HUES48 (cell line): ENCODE results near the gene HMGCS2.

ENCODE experiments used
- H3K27ac ChIP-seq: one replicate; pipeline ENCODE4 v1.7.0; 2013; ENCODE audit warnings: low read depth, low read length, inconsistent platforms
- H3K27me3 ChIP-seq: 2 replicates; pipeline ENCODE4 v1.6.1; 2013; ENCODE audit warnings: mild to moderate bottlenecking, low read length; ENCODE audit not compliant: control insufficient read depth, insufficient read depth
- H3K36me3 ChIP-seq: 2 replicates; pipeline ENCODE4 v1.6.1; 2013; ENCODE audit warnings: low read length; ENCODE audit not compliant: control insufficient read depth, insufficient read depth
- H3K4me1 ChIP-seq: 2 replicates; pipeline ENCODE4 v1.6.1; 2013; ENCODE audit warnings: mild to moderate bottlenecking, low read length; ENCODE audit not compliant: control insufficient read depth, insufficient read depth
- H3K4me3 ChIP-seq: 2 replicates; pipeline ENCODE4 v1.5.1; 2013; ENCODE audit warnings: mild to moderate bottlenecking, low read depth, low read length
- H3K9ac ChIP-seq: 2 replicates; pipeline ENCODE4 v1.6.1; 2013; ENCODE audit warnings: mild to moderate bottlenecking, low read depth, low read length, moderate library complexity
- H3K9me3 ChIP-seq: 2 replicates; pipeline ENCODE4 v1.6.1; 2013; ENCODE audit warnings: low read length; ENCODE audit not compliant: control insufficient read depth, insufficient read depth

HMGCS2 gene

DNA sequence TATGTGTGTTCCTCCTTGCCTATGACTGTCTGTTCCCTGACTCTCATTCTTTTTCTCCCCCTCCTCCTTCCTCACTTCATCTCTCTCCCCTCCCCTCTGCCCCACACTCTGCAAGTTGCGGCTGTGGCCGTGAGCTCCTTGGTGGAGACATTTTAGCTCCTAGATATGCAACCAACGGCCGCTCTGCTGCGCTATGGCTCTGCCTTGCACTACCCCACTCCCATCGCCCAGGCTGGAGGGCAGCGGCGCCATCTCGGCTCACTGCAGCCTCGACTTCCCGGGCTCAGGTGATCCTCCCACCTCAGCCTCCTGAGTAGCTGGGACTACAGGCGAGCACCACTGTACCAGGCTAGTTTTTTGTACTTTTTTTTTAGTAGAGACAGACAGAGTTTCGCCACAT, 37.0 kb upstream of the HMGCS2 start:
- H3K36me3 ChIP-seq: no peaks in the 10 kb centered on the region

DNA sequence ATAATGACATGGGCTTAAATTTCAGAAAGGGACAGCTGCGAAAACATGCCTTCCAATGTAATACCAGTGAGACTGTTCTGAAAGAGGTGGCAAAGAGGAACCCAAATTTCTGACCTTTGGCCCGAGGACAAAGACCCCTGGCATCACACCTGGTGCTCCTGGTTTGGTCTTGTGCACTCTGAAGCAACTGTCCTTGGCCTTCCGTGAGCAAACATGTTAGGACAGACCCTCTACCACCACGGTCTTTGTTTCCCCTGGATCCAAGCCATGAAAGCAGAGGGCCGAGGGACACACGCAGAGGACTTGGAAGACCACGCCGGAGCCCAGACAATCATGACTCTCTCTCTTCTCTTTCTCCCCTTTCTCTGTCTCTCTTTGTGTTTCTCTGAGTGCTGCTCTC, 36.5 kb upstream of the HMGCS2 start:
- no peaks in the 10 kb centered on the region for H3K4me1 ChIP-seq
- H3K9ac ChIP-seq: no peak overlapping the region
- H3K4me3 ChIP-seq: no peak overlapping the region
- no peaks in the 10 kb centered on the region for H3K9me3 ChIP-seq
- H3K27ac ChIP-seq: no peak overlapping the region
- H3K36me3 ChIP-seq: no peaks in the 10 kb centered on the region
- H3K27me3 ChIP-seq: no peaks in the 10 kb centered on the region; the same call in 1 of the 2 replicates

More for the DNA sequence above, 37.0 kb upstream of the HMGCS2 start:
- no peak overlapping the region for H3K9ac ChIP-seq
- no peaks in the 10 kb centered on the region; the same call in 1 of the 2 replicates for H3K27me3 ChIP-seq
- H3K4me1 ChIP-seq: no peaks in the 10 kb centered on the region
- H3K9me3 ChIP-seq: no peaks in the 10 kb centered on the region
- no peak overlapping the region for H3K4me3 ChIP-seq
- no peak overlapping the region for H3K27ac ChIP-seq

DNA sequence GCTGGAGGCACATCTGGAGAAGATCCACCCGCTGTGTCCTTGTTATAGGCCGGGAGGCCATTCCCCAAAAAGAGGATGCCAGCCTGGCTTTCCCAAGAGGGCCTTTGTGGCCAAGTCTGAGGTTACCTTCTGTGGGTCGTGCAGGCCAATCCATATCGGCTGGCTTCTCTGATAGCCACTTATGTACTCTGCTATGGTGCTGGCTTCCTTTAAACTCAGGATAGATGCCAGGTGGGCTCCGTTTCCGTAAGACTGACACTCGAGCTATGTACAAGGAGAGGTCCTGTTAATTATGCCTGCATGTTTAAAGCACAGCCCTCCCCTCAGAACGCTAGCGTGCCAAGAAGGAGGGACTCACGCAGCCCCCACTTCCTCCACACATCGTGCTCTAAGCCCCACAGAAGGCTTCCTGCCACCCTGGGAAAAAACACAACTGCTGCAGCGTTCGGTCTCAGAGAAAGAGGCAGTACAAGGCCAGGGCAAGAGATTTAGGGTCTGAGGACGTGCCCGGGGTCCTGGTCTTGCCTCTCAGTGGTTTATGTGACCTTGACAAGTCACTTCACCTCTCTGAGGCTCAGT, 31.0 kb upstream of the HMGCS2 start:
- no peaks in the 10 kb centered on the region for H3K36me3 ChIP-seq
- no peak overlapping the region for H3K9ac ChIP-seq
- no peaks in the 10 kb centered on the region for H3K9me3 ChIP-seq
- no peaks in the 10 kb centered on the region for H3K4me1 ChIP-seq
- no peak overlapping the region for H3K4me3 ChIP-seq
- no peaks in the 10 kb centered on the region for H3K27me3 ChIP-seq
- H3K27ac ChIP-seq: no peak overlapping the region

DNA sequence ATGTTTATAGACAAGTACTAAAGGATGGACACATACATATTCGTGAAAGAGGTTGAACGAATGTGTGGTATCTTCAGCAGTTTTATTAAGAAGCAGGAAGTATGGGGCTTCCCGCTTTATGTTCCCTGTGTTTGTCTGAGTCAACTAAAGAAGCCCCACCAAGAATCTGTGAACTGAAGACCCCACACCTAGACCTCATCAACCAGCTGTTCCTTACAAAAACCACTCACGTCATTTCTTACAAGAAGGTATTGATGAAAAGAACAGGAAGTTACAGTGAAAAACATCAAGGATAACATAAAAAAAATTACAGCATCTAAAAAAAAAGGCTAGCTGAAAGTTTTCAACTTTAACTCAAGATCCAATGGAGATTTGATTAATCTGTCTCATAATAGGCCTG, 30.3 kb upstream of the HMGCS2 start:
- H3K36me3 ChIP-seq: no peaks in the 10 kb centered on the region

DNA sequence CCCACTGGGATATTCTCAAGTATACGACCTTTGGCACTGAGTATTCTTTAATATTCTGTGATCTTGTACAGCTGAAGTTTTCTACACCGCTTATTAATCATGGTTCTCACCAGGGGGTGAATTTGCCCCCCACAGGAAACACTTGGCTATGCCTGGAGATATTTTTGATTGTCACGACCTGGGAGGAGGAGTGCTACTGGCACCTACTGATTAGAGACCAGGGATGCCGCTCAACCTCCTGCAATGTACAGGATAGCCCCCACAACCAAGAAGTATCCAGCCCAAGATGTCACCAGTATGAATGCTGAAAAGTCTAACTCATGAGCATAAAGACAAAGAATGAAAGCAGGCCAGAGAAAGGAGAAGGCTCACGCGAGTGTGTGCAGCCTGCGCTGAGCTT, 28.9 kb upstream of the HMGCS2 start:
- Histone ChIP-seq H3K9me3 (no peaks in the 10 kb centered on the region), H3K27me3 (no peaks in the 10 kb centered on the region), H3K27ac (no peak overlapping the region), H3K9ac (no peak overlapping the region), H3K36me3 (no peaks in the 10 kb centered on the region), H3K4me3 (no peak overlapping the region), H3K4me1 (no peaks in the 10 kb centered on the region)

More for the DNA sequence above, 30.3 kb upstream of the HMGCS2 start:
- no peaks in the 10 kb centered on the region for H3K9me3 ChIP-seq
- no peaks in the 10 kb centered on the region for H3K27me3 ChIP-seq
- H3K4me3 ChIP-seq: no peak overlapping the region
- no peak overlapping the region for H3K9ac ChIP-seq
- no peaks in the 10 kb centered on the region for H3K4me1 ChIP-seq
- H3K27ac ChIP-seq: no peak overlapping the region

DNA sequence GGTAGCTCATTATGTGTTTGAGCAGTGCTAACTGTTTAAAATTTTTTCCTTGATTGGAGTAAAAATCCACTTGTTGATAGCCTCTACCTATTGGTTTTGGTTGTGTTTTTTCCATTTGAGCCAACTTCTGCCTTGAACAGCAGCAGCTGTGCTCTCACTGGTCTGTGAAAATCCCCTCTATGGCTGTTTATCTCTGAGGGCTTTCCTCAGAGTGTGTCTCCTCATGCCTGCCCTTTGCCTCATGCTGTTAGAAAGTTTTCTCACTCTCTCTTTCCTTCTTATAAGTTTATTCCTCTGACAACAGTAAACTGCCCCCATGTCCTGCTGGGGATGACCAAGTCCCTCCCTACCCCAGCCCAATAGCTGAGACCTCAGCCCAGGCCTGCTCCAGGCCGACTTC, 28.5 kb upstream of the HMGCS2 start:
- Histone ChIP-seq H3K9me3 (no peaks in the 10 kb centered on the region), H3K27me3 (no peaks in the 10 kb centered on the region), H3K4me3 (no peak overlapping the region), H3K9ac (no peak overlapping the region), H3K27ac (no peak overlapping the region), H3K4me1 (no peaks in the 10 kb centered on the region), H3K36me3 (no peaks in the 10 kb centered on the region)

DNA sequence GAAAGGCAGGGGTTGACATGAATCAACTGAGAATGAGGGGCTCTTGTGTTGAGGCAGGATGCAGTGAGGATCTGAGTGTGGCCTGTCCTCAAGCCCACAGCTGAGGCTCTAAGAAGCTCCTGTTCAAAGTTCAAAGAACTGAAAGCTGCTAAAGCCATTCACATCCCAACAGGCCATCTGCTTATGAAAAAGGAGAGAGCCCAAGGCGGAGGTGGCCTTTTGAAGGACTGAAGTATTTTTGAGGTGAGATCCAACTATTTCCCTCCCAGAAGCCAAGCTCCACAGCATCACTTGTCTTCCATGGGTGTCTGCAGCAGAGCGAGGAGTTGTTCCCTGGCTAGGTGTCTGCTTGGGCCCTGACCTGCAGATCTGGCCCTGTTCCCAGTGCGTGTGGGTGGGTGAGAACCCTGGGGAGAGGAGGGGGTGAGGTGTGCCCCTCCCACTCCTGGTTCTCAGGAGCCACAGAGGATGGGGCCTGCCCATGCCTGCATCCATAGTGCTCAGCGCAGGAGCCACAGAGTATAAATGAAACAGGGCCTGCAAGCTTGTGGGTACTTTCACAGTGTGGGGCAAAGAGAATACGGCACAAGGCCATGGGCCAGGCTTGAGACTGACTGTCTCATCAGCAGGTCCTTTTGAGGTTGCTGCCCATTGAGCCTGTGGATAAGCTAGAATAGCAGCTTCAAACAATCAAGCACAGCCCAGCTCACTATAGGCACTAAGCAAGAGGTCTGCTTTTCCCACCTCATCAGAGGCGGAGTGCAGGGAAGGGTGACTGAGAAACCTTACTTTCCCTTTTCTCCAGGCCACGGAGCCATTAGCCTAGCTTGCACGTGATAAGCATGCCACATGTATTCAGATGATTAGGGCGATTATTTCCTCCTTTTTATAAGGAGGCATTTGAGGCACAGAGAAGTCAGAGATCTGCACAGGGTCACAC, 26.8 kb upstream of the HMGCS2 start:
- H3K4me1 ChIP-seq: no peaks in the 10 kb centered on the region
- no peaks in the 10 kb centered on the region for H3K27me3 ChIP-seq
- H3K36me3 ChIP-seq: no peaks in the 10 kb centered on the region
- H3K9me3 ChIP-seq: no peaks in the 10 kb centered on the region
- H3K27ac ChIP-seq: no peak overlapping the region
- no peak overlapping the region for H3K9ac ChIP-seq
- H3K4me3 ChIP-seq: no peak overlapping the region

DNA sequence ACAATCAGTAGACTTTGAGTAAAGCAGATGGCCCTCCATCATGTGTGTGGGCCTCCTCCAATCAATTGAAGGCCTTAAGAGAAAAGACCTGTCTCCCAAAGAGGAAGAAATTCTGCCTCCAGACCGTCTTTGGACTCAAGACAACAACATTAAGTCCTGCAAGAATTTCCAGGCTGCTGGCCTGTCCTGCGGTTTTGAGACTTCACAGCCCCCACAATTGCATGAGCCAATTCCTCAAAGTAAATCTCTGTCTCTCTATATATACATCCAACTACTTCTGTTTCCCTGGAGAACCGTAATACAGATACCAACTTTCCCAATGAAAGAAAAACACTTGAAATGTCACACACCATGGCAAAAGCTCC, 26.2 kb upstream of the HMGCS2 start:
- no peaks in the 10 kb centered on the region for H3K4me1 ChIP-seq
- no peak overlapping the region for H3K9ac ChIP-seq
- H3K27me3 ChIP-seq: no peaks in the 10 kb centered on the region
- no peak overlapping the region for H3K4me3 ChIP-seq
- H3K9me3 ChIP-seq: no peaks in the 10 kb centered on the region
- H3K27ac ChIP-seq: no peak overlapping the region
- no peaks in the 10 kb centered on the region for H3K36me3 ChIP-seq

DNA sequence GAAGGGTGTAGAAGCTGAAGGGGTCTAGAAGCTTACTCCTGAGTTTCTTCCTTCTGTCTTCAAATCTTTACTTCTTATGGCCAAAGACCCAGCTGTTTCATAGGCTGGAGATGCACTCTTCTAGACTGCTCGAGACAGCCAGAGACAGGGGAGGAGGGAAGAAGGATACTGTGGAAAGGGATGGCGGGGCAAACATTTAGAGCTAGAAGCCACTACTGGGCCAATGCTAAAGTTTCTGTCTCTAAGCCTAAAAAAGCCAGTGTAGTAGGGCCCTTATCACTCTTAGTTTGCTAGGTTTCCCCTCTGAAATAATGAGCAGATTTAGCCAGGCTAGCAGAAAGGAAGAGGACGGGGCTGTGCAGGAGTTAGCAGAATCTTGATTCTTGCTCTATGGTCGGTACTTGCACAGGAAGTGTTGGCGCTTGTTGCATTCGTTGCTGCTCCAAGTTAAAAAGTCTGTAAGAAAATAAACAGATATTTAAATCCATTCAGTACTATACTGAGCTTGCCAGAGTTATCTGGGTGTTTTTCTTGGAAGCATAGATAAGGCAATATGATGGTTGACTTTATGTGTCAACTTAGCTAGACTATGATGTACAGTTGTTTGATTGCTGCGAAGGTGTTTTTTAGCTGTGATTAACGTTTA, 25.6 kb upstream of the HMGCS2 start:
- Histone ChIP-seq H3K27me3 (no peaks in the 10 kb centered on the region), H3K36me3 (no peaks in the 10 kb centered on the region)

DNA sequence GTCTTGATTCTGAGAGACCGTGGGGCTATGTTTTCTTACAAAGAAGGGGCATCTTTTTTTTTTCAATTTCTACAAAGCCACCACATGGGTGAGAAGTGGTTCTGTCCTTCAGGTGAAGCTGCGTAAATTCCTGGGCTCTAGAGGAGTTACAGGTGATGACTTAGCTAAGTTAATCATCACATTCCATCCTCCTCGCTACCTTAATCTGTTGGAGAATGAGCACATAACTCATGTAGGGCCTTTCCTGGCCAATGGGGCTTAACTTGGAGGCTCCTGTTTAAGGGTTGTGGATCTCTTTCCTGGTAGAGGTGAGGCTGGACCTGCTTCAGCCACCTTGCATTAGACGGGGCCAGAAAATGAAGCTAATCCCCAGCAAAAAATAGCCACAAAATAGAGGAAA, 22.7 kb upstream of the HMGCS2 start:
- Histone ChIP-seq H3K27ac (peak overlapping the region; percentile 34), H3K9me3 (no peaks in the 10 kb centered on the region)

More for the DNA sequence above, 25.6 kb upstream of the HMGCS2 start:
- Histone ChIP-seq H3K27ac (no peak overlapping the region), H3K4me3 (no peak overlapping the region), H3K9me3 (no peaks in the 10 kb centered on the region), H3K4me1 (no peaks in the 10 kb centered on the region), H3K9ac (no peak overlapping the region)

More for the DNA sequence above, 22.7 kb upstream of the HMGCS2 start:
- no peaks in the 10 kb centered on the region for H3K36me3 ChIP-seq
- H3K27me3 ChIP-seq: no peaks in the 10 kb centered on the region
- no peak overlapping the region for H3K4me3 ChIP-seq
- H3K4me1 ChIP-seq: no peaks in the 10 kb centered on the region
- H3K9ac ChIP-seq: no peak overlapping the region
